HG03432 (cell line): ENCODE data around the gene GRHL3.

ENCODE experiments used
- ATAC-seq: cut with Tn5 transposase; IDR thresholded peaks from one replicate; pipeline ENCODE4 v1.9.1; 2021; ENCODE audit warnings: mild to moderate bottlenecking, moderate library complexity; ENCODE audit not compliant: unreplicated experiment

Gene GRHL3

DNA sequence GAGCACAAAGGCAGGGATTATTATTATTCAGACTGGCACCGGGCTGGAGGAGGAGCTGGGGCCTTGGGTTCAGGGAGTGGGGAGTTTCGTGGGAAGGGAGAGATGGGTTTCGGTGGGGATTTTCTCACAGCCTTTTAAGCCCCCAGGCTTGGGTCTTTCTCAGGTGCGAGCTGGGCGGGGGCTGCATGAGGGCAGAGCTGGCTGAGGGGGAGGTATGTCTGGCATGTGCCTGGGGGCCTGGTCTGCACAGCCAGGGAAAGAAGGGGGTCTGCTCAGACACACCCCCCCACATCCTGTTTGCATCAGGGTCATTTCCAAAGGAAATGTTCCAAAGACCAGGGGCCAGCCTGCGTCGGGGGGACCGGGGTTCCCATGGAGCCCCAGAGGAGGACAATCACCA, 21.6 kb downstream of the GRHL3 start:
- no peak for ATAC-seq

DNA sequence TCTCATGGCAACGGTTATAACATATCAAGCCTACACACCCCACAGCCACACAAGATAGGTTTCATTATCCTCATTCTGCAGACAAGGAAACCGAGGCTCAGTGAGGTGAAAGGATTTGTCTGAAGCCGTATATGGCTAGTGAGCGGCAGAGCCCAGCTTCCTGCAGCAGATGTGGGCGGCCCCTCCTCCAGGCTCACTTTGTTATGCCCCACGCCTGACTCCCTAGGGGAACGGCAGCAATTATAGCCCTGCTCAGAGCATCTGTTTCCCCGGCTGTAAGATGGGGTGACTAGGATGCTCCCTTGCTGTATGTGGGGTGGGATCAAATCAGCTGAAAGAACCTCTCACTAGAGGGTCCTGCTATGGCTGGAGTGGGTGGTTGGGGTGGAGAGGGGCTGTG, 22.1 kb downstream of the GRHL3 start:
- ATAC-seq = no peak

DNA sequence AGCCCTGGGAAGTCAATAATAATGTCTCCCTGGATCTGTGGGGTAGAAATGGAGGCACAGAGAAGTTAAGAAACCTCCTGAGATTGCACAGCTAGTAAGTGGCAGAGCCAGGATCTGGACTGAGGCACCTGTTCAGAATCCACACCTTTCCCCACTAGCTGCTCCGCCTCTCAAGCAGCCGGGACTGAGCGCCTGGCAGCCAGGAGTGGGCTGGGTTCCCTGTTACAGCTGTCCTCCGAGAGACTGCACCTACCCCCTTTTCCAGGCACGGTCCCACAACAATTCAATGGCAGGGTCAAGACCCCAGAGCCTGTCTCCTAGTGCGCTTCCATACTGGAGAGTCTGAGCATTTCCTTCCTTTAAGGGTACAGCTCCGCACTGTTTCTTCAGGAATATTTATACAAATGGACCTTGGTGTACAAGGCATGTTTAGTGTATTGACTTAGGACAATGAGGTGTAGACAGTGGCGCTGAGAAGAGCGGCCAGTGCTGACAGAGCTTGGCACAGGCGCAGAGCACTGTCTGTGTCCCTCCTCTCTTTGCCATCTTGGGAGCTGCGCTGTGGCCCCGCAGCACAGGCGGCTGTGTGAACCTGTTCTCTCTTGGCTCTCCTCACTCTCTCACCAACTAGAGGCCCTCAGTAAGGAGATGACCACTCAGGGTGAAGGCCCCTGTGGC, 24.4 kb downstream of the GRHL3 start:
- ATAC-seq = no peak

DNA sequence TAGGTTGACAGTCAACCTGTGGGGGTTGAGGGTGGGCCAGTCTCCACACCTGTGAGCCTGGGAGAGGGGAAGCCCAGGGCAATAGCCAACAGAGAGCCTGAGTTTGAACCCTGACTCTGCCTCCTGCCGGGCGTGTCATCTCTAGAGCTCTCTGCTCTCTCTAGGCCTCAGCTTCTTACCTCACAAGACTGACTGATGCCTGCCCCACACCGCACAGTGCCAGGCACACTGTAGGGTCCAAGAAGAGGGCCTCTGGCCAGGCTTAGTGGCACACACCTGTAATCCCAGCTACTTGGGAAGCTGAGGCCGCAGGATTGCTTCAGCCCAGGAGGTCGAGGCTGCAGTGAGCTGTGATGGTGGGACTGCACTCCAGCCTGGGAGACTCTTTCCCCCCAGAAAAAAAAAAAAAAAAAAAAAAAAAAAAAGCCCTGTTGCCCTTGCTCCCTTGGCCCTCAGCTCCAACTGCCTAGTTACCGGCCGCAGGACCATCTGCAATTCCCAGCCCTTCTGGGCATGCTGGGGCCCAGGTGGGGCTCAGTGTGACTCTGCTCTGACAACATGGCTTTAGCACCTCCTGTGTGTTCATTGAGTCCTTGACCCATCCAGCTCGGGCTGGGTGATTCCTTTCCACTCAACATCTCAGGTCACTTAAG, 25.1 kb downstream of the GRHL3 start:
- ATAC-seq = no peak

DNA sequence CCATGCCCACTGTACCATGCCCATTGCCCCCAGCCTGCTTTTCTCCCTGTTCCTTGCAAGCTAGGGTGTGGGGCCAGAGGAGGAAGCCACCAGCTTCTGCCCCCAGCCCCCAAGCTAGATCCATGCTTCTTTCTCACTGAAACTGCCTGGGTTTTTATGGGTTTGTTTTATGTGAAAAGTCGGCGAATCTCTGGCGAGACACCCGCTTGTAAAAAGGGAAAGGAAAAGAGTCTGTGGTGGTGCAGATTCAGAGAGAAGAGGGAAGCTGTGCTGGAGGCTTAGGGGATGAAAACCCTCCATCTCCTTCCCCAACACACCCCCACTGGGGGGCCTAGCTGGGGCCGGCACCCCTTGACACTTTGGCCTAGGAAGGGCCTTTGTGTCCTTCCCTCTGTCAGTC, 26.2 kb downstream of the GRHL3 start:
- ATAC-seq = no peak

DNA sequence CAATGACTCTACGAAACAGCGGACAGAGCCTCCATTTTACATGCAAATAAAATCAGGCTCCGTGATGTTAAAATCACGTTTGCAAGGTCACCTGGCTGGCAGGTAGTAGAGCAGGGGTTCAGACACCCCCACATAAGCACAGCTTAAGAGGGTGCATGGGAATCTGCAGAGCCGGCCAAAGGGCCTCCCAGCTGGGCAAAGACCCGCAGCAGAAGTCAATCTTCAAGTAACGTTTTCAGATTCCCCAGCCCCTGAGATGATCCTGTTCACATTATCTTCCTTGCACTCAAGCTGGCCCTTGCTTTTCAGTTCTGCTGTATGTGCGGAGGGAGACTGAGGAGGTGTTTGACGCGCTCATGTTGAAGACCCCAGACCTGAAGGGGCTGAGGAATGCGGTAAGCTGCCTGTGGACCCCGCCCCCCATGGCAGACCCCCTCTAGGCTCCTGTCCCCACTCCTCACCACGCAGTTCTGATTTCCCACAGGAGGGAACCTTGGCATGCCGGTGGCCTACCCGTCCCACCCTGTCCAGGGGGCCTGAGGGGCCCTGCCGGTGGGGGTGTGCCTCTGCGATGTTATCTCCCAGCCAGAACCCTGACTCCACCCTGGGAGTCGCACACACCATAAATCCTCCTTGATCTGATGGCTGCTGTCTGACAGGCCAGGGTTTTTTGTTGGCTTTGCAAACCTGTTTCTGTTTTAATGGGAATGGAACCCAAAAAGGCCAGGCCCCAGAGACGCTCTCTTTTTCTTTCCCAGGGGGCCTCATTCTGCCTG, 28.2 kb downstream of the GRHL3 start:
- ATAC-seq = no peak

DNA sequence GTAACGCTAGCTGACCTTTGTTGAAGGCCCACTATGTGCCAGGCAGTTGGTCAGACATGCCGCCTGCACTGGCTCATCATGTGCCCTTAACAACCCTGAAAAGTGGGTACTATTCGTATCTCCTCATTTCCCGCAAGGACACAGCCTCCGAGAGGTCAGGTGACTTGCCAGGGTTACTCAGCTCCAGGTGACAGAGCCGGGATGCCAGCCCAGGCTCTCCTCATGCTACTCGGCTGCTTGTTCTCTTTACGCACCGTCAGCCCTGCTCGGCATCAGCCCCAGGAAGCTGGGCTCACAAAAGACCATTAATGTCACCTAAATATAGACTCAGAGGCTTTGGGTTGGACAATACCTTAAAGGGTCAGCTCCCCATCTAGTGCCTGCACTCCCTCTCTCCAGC, 29.0 kb downstream of the GRHL3 start:
- no peak for ATAC-seq

DNA sequence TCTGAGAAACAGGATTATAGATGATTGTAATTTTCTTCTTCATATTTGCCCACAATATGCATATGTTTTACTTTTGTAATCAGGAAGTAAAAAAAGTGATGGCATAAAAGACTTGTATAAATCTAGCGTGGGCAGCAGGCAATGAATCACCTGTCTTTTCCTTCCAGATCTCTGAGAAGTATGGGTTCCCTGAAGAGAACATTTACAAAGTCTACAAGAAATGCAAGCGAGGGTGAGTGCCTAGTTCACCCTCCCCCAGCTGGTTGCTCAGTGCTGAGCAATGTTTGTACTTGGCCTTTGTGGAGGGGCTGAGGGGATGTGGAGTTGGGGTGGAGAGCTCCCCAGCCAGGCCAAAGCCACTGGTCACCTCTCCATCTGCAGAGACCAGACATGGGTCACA, 30.7 kb downstream of the GRHL3 start:
- no peak for ATAC-seq

DNA sequence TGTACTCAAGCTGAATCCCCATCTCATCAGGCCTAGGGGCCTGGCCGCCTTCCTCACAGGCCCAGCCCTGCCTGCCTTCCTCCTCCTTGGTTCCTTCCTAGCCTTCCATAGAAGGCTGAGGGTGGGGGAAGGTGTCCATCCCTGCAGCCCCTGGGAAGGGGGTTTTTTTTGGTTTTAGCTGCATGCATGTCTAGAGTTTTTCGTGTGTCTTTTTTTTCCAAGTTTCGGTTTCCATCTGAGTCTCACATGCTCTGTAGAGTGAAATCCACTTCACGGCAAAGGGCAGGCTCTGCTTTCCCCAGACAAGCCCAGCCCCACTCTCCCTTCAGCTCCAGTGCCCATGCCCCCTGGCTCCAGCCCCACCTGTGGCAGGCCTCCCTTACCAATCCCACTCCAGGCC, 32.1 kb downstream of the GRHL3 start:
- no peak for ATAC-seq

DNA sequence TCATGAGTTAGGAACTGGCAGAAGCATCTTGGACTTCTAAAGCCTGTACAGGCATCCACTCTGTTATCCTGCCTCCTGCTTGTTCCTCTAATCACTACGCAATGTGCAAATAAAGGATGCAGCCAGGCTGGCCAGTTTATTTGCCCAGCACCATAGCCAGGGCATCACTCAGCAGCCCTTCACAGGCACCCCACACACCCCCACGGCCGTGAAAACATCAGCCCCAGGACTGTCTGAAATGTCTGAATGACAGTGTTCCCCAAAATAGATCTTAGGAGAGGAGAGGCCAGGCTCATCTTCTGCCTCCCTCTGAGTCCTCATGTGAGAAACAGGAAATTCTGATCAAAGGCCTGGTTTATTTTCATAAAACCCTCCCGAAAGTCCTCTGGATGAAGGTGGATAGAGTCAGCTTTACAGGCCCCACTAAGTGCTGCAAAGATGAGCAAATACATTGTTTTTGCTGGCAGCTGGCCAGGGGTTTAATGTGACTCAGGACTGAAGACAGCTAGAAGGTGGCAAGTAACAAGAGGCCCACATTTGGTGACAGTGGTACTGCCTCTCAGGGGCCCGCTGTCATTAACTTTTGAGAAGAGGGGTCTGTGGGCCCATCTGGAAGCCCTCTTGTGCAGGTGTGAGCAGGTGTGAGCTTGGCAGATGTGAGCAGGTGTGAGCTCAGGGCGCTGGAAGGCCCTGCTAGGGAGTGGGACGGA, 32.9 kb downstream of the GRHL3 start:
- ATAC-seq = no peak

DNA sequence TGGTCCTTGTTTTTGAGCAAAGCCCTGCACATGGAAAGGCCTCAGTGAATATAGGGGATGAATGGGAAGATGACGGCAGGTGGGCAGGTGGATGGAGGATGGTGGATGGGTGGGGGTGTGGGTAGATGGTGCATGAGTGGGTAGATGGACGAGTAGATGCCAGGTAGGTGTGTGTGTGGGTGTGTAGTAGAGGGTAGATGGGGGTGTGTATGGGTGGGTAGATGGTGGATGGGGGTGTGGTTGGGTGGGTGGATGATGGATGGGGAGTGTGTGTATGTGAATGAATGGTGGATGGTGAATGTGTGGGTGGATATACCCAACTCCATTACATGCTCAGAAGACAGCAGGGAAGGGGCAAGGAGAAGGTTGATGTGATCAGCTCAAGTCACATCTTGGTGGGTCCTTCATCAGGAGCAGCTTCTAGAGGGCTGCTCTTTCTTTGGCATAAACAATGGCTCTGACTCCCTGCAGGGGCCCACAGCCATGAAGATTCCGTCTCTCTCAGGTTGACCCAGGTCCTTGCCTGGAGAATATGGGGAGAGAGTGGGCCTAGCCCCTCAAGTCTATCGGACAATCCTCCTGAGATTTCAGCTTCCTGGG, 34.2 kb downstream of the GRHL3 start:
- no peak for ATAC-seq

DNA sequence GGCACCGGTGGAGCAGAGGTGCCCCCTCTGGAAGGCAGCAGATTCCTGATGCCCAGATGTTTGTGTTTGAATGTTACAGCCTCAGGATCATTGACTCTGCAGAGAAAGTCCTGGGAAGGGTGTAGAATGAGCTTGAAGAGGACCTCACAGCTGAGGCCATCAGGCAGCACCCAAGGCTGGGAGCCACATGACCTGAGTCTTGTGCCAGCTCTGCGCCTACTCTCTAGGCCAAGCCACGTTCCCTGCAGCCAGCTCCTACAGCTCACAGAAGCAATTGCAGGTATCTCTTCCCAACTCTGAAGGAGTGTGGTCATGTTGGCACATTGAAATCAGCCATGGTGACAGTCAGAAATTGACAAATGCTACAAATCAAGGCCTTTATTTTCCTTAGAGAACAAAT, 36.3 kb downstream of the GRHL3 start:
- ATAC-seq = no peak

DNA sequence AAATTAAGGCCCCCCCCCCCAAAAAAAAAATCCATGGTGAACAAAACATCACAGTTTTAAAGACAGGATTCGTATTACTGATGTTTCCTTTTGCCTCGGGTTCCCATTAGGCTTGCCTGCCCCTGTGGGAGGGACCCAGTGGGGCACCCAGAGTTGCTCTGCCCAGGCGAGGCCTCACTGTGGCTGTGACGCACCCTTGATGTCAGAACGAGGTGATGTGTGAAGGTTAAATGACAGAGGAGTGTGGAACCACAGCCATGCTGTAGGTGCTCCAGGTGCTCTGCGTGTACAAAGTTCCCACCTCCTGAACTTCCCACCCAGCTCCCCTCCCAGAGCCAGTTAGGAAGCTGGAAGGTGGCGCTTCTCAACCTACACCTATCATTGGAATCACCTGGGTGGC, 37.9 kb downstream of the GRHL3 start:
- ATAC-seq = no peak

DNA sequence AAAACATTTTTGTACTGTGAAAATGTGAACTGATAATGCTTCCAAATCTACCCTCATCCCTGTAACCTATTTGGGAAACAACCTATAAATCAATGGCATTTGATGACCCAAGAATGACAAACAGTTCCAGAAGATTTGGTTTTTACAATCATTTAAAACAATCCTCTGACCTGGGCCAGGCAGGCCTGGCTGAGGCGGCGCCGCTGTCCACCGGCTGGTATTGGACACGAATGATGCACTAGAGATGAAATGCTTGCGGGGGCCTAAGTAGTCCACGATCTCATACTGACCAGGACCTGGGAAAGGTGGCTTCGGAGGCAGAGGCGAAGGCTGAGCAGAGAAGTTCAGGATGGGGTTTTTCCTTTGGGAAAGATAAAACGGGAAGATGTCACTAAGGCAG, 41.5 kb downstream of the GRHL3 start:
- ATAC-seq = no peak

DNA sequence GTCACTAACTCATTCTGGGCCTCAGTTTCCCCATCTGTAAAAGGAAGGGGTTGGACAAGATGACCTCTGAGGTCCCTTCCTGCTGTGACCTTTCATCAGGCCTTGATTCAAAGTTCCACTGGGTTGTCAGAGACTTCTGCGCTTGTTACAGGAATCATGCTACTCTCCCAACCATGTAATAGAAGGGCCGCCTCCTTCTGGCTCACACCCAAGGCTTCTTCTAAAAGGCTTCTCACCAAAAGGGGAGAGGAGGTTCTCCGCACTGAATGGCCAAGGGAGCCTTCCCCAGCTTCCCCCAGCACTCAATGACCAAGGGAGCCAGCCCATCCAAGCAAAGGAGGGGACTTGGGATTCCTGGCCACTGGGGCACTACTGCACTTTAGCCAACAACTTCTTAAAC, 42.7 kb downstream of the GRHL3 start:
- no peak for ATAC-seq

DNA sequence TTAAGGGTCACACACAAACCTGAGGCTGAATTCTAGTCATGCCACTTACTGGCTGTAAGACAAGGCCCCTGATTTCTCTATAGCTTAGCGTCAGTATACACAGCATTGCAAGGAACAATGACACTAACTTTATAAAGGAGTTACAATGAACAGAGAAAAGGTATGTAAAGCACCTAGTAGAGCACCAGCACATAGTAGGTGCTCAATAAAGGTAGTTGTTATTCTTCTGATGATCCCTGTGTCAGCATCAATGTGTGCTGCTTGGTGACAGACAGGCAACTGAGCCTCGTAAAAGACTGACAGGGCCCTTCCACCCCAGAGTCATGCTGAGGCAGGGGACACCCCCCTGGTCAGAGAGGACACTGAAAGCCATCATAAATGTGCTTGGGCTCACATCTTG, 43.2 kb downstream of the GRHL3 start:
- ATAC-seq = no peak

DNA sequence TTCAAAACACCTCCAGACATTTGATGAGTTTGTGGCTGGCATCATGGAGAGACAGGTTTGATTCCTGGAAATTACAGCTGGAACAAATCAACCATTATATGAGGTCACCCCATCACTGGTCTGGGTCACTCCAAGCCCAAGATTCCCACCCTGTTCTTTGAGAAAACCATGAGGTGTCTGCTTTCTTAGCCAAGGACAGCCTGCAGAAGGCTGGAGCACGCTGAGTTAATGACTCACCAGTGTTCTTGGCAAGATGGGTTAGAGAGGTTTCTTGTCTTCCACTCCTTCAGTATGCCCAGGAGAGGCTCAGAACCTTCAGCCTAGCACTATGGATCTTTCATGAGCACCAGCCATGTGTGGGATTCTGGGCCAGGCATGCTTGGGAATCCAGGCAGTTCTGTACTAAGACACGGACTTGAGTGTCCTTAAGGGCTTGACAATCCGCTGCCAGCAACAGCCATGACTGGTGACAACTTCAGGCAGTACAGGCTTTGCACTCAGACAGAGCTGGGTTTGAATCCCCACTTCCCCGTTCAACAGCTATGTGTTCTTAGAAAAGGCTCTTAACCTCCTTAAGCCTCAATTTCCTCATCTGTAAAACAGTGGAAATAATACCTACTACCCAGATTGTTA, 43.9 kb downstream of the GRHL3 start:
- no peak for ATAC-seq

DNA sequence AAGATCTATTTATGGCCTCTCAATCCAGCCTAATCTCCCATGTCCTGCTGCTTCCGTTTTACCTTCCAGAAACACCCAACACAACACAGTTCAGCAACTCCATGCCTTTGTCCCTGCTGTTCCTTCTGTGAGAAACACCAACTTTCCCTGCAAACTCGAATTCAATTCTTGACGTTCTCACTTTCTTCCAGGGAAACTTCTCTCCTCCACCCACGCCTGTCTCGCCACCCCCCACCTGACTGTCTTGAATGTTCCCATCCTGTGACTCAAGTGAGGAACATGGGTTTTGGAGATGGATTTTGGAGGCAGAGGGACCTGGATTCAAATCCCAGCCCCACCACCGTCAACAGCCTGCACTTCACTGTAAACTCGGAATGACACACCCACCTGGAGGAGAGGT, 44.8 kb downstream of the GRHL3 start:
- ATAC-seq = no peak

DNA sequence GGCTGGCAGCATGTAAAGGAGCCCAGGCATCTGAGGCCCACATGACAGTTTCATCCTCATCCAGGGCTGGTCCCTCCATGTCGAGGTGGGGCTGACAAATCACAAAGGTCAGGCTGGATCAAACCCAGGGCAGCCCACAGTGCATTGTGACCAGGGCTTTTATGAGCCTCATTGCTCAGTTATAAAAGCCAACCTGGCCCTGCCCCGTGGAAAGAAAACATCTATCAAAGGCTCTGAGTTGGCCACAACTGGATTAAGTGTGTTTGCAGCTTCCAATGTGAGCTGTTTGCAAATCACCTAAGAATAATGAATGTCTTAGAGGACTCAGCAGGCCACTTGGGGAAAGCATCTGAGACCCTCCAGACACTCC, 45.4 kb downstream of the GRHL3 start:
- no peak for ATAC-seq

DNA sequence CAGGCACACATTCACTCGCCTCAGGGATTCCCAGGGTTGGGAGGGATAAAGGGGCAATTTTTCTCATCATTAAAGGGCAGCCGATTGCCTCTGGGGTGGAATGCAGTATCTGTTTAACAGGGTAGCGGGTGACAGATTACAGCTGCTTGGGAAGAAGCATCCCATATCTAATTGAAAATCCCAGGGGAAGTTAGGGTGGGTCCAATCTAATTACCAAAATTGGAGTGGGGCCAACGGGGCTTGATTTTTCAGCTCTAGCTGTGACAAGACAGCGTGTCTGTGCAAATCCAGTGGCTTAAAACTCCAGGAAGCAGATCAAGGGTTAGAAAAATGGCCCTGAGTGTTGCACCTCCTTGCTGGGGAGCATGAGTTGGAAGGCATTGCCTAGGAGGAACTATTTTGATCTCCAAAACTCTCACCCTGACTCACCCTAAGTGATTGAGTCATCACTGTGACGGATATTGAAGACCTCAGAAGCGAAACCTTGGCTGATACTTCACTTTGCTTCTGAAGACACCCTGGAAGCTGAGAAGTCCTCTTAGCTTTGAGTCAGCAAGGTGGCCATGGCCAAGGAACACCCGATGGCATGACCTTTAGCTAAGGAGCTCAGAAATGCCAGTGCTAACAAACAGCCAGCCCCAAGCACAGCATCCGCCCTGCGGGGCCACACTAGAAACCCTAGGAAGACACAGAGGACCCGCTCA, 46.0 kb downstream of the GRHL3 start:
- peak; percentile 42 for ATAC-seq
